SK-N-MC (cell line): Measurements from ENCODE around the gene PPP2R3A.
"Not testable (repeated sequence)": the region's sequence is repeated elsewhere in the genome, so short reads cannot be mapped to it uniquely, and the experiment has no call there.

Experiments
- DNase-seq: peaks from one replicate; pipeline ENCODE4 v3.0.0-alpha.2; 2011; ENCODE audit warnings: low read depth, low spot score
- H3K27ac ChIP-seq: fragments of 200-600 bp; sonication (generic); 2 replicates; pipeline ENCODE4 v1.5.1; 2016; ENCODE audit warnings: mixed run types
- H3K36me3 ChIP-seq: fragments of 200-600 bp; sonication (generic); 2 replicates; pipeline ENCODE4 v1.6.1; 2017; ENCODE audit warnings: antibody characterized with exemption, low read length, mixed read lengths; ENCODE audit not compliant: insufficient read depth
- H3K4me3 ChIP-seq: fragments of 200-600 bp; sonication (generic); 2 replicates; pipeline ENCODE4 v1.5.1; 2016
- H3K9ac ChIP-seq: fragments of 200-600 bp; sonication (generic); 2 replicates; pipeline ENCODE4 v1.8.0; 2017; ENCODE audit warnings: mixed run types, mixed read lengths; ENCODE audit not compliant: insufficient read length
- H3K9me3 ChIP-seq: fragments of 200-600 bp; sonication (generic); 2 replicates; pipeline ENCODE4 v1.6.1; 2017; ENCODE audit warnings: low read depth, mild to moderate bottlenecking, antibody characterized with exemption, low read length, moderate library complexity, mixed read lengths
- EZH2 ChIP-seq: fragments of 200-600 bp; sonication (generic); IDR thresholded peaks from one replicate; pipeline ENCODE4 v1.6.1; 2017; ENCODE audit warnings: antibody characterized with exemption
- FOXP2 ChIP-seq: optimal IDR thresholded peaks from 2 replicates; pipeline ENCODE3; 2011; ENCODE audit warnings: mild to moderate bottlenecking, moderate library complexity; ENCODE audit not compliant: insufficient read depth; ENCODE audit errors: extremely low read length, control extremely low read depth
- POLR2AphosphoS5 ChIP-seq: IDR thresholded peaks from 2 replicates; pipeline ENCODE4 v1.6.1; 2012; ENCODE audit warnings: mild to moderate bottlenecking, low read depth, low read length, borderline replicate concordance

The PPP2R3A gene

DNA sequence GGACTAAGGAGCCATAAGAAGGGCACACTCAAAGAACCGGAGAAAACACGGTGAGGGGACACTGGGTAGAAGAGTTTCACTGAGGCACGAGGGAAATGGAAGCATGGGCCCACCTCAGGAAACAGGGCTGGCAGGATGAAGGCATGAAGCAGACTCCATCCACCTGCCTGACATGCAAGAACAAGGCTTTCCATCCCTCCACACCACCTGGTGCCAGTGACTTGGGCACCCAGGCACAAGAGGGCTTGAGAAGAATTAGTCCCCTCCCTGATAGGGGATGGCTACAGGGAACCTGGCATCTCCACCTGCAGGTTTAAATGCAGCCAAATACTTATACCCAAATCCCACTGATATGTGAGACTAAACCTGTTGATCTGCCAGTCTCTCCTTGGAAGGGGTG lies 38.9 kb upstream of the PPP2R3A start:
- Histone ChIP-seq H3K4me3 (peak overlapping the region; percentile 55; the same call in 1 of the 2 replicates), H3K27ac (peak overlapping the region; percentile 90; the same call in 1 of the 2 replicates), H3K9ac (no peak overlapping the region), H3K9me3 (no peaks in the 10 kb centered on the region), H3K36me3 (no peaks in the 10 kb centered on the region)
- no peak for DNase-seq
- TF ChIP-seq EZH2: no peak
- no peak for TF ChIP-seq FOXP2
- no peak for TF ChIP-seq POLR2AphosphoS5

GRCh38 chr3:135927155-135927554 lies 38.4 kb upstream of the PPP2R3A start:
- Histone ChIP-seq H3K36me3 (no peaks in the 10 kb centered on the region), H3K4me3 (peak overlapping the region; percentile 55), H3K27ac (peak overlapping the region; percentile 90), H3K9ac (no peak overlapping the region), H3K9me3 (no peaks in the 10 kb centered on the region)
- TF ChIP-seq POLR2AphosphoS5 (peak; percentile 45; the same call in 1 of the 2 replicates), EZH2 (no peak)
- DNase-seq: peak; percentile 100

DNA sequence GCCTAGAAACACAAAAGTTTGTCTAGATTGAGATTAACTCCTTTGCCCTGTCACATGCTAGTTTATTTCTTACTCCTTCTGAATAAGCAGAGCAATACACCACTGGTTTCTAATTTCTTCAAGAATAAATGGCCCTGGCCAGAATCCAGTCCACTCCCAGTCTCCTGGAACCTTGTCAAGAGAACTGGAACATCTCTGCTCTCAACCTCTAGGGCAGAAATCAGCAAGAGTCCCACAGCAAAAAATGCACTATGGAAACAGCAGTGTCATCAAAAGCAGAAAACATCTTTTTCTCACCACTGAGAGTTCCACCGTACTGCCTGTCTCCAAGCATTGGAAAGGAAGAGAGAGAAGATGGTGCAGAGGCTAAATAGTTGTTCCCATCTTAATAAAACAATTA lies 35.9 kb upstream of the PPP2R3A start:
- DNase-seq: no peak
- peak overlapping the region; percentile 22; the same call in 1 of the 2 replicates for H3K4me3 ChIP-seq

GRCh38 chr3:135930255-135930654 lies 35.3 kb upstream of the PPP2R3A start:
- Histone ChIP-seq H3K4me3 (no peak overlapping the region), H3K9ac (peak overlapping the region; percentile 0), H3K27ac (no peak overlapping the region), H3K9me3 (no peaks in the 10 kb centered on the region), H3K36me3 (no peaks in the 10 kb centered on the region)
- TF ChIP-seq POLR2AphosphoS5 (no peak), EZH2 (no peak), FOXP2 (no peak)
- DNase-seq: no peak

More for the DNA sequence above, 35.9 kb upstream of the PPP2R3A start:
- Histone ChIP-seq H3K9ac (peak overlapping the region; percentile 0), H3K27ac (no peak overlapping the region), H3K36me3 (no peaks in the 10 kb centered on the region), H3K9me3 (no peaks in the 10 kb centered on the region)
- TF ChIP-seq EZH2: no peak
- no peak for TF ChIP-seq FOXP2
- TF ChIP-seq POLR2AphosphoS5: no peak

GRCh38 chr3:135935171-135935570 lies 30.4 kb upstream of the PPP2R3A start:
- H3K9ac ChIP-seq, H3K9me3 ChIP-seq, H3K27ac ChIP-seq, DNase-seq, H3K36me3 ChIP-seq, H3K4me3 ChIP-seq: not testable (repeated sequence)

- not testable (repeated sequence) for H3K27ac ChIP-seq, H3K4me3 ChIP-seq, DNase-seq, H3K9ac ChIP-seq, H3K36me3 ChIP-seq, H3K9me3 ChIP-seq
These were observed 27.8 kb upstream of the PPP2R3A start for GRCh38 chr3:135937766-135938165.

- Histone ChIP-seq H3K9ac (no peak overlapping the region), H3K36me3 (no peaks in the 10 kb centered on the region), H3K27ac (no peak overlapping the region), H3K4me3 (no peak overlapping the region), H3K9me3 (no peaks in the 10 kb centered on the region)
- no peak for DNase-seq
- no peak for TF ChIP-seq POLR2AphosphoS5
- TF ChIP-seq EZH2: no peak
- no peak for TF ChIP-seq FOXP2
These were observed 20.7 kb upstream of the PPP2R3A start for GRCh38 chr3:135944831-135945230.

DNA sequence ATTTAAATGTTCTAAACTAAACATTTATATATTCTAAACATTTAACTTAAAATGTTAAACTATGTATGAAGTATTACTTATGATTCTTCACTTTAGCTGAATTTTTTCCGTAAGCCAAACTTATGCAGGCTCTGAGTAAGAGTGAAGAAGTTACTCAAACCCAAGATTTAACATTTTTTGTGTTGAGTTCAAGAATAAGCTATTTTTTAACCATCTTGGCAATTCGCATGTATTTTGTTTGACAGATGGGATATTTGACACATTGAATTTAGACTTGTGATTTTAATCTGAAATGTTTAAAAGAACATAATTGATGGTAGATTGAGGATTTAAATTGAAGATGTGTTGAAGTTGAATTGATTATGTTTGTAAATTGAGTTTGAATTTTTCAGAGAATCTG lies 14.6 kb upstream of the PPP2R3A start:
- TF ChIP-seq EZH2 (no peak), POLR2AphosphoS5 (no peak), FOXP2 (no peak)

DNA sequence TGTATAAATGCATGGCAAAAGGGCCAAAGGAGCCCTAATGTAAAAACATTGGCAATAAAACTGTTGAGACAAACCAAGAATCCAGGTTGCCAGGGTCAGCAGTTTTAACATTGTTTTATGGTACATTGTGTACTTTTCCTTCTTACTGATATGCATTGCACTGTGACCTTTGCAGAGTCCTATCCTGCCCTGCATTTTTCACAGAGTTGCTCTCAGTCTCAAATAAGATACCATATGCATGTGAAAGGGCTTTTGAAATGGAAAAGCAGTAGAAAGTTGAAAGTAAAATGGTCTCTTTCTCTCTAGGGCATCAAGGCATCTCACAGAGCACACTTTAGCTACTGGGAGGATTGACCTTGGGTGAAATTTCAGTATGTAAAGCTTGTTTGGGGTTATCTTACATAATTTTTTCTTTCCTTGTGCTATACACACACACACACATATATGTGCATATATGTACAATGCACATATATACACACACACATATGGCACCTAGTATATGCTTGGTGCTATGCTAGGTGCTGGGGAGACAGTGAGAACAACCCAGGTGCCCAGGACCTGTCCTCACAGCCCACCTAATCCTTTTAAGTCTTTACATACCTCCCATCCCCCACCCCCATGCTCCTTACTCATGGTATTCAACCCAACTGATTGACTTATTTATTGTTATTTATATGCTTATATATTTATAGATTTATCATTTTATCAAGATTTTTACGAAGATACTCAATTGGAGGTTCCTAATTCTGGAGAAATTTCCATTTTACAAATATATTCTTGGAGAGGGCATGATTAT lies 1.2 kb upstream of the PPP2R3A start:
- Histone ChIP-seq H3K4me3 (no peak overlapping the region), H3K36me3 (no peaks in the 10 kb centered on the region), H3K27ac (no peak overlapping the region), H3K9ac (no peak overlapping the region), H3K9me3 (peaks cover 2% of the 10 kb centered on the region; the same call in 1 of the 2 replicates)
- no peak for DNase-seq
- TF ChIP-seq FOXP2 (no peak), EZH2 (no peak), POLR2AphosphoS5 (no peak)

More for the DNA sequence above, 14.6 kb upstream of the PPP2R3A start:
- no peak for DNase-seq
- Histone ChIP-seq H3K9me3 (peaks cover 7% of the 10 kb centered on the region; the same call in 1 of the 2 replicates), H3K36me3 (no peaks in the 10 kb centered on the region), H3K4me3 (no peak overlapping the region), H3K9ac (no peak overlapping the region), H3K27ac (no peak overlapping the region)
